ENCODE data around the gene EXOC6B.

Gene EXOC6B

DNA sequence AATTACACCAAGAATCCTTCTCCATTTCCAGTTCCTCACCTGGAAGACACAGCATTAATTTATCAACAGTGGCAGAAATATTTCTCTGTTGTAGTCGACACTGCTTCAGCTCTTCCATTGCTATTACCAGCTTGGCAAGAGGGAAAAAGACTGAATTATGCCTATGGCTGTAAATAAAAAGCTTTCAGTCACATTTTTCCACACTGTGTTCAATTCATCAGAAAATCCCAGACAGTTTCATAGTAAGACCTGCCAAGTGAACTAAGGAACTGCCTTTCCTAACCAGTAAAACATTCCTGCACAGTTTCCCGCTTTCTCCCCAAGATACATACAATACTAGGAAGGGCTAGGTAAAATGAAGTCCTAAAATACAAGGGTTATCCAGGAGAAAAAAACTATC is 94.7 kb downstream of the EXOC6B start:
- DNase-seq = no peak

DNA sequence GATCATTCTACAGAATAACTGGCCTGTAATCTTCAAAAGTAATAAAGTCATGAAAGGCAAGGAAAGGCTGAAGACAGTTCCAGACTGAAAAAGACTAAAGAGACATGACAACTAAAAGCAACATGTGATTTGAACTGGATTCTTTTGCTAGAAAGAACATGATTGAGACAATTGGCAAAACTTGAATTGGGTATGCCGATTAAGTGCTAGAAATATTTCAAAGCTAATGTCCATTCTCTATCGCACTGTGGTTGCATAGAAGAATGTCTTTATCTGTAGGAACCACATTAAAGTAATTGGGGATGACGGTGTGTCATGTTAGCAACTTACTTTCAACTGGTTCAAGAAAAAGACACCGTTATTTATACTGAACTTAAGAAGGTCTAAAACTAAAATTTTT is 98.5 kb downstream of the EXOC6B start:
- no peak for DNase-seq

DNA sequence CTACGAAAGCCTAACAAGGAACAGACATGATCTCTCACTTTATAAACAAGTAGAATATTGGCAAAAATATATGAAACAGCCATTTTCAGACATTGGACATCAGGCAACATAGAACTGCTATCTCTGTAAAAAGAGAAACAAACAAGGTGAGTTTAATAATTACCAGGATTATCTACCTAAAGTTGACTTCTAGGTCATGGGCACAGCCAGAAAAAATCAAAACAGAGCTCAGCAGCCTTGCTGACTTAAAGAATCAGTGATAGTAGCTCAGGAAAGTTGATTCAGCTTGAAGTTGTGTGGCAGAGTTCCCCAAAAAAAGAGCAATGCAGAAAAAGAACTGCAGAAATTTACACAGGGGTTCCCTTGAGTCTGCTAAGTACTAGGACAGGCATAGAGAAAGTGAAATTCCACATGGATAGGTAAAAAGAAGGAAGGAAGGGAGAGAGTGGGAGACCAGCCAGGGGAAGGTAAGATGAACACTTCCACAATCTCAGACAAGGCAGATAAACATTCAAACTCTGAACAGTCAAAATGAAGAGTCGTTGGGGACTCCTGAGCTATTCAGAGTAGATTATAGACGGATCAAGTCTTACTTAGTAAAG is 102.0 kb downstream of the EXOC6B start:
- DNase-seq = no peak

DNA sequence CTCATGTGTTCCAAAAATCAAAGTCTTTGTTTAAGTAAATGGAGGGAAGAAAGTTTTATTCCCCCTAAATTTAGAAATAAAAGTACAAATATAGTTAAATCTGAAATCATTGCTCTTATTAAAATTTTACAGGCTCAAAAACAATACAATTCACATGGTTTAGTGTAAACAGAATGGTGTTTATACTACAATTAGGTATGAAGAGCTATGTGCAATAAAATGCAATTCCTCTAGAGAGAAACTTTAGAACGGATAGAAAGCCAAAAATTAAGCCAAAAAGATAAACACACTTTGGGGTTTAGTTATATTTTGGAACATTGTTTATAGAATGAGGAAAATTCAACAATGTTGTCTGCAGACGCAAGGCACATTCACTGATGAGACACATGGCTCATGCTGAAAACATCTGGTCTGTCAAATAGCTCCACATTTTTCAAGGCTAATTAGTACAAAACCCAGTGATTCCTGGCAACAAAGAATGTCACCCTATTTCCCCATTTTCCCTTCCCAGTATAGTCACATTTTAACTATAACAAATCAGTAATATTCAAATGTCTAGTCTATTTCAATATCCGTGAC is 103.3 kb downstream of the EXOC6B start:
- DNase-seq = no peak

DNA sequence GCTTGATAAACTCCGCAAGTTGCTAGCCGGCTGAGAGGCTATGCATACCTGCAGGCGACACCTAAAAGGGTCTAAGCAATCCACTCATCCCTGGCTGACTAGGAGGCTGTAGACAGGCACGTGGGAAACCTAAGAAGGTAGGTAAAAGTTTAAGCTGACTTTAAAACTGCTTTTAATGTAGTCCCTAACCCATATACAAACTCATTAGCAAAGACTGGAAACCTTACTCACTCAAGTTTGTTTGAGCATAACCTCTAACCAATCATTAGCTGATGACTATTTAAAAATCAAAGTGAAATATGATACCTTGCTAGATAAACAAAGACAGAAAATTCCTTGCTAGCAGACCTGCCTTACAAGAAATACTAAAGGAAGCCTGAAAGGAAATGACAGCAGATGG is 106.4 kb downstream of the EXOC6B start:
- DNase-seq = no peak

DNA sequence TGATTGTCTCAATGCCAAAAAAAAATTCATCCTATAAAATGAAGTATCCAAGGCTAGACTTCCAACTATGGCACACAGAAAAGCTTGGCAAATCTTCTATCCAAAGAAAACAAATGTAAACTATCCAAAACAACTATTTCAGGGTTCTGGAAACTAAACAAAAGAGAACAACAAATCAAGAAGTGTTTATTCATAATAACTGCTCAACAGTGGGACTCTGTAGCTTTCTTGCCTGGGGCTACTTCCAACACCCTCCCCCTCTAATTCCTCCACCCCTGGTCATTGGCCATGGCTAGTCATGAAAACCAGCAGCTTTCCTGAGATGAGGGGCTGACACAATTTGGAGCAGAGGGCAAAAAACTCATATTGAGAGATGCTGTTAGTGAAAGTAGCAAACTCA is 107.0 kb downstream of the EXOC6B start:
- no peak for DNase-seq

DNA sequence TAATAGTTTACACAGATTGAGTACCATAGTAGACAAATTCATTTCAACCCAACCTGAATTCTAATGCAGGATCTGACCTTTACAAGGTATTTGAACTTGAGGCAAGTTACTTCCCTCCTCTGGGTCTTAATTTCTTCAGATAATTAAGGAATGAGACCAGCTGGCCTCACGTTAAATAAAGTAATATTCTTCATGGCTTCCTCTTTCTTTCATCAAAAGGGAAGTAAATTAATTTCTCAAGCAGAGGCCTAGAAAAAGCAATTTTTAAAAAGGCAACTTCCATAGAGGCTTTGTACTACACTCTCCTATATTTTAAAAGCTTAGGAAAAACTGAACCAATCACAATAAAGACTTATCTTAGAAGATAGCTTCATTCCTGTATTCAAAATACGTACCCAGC is 109.2 kb downstream of the EXOC6B start:
- DNase-seq = no peak

DNA sequence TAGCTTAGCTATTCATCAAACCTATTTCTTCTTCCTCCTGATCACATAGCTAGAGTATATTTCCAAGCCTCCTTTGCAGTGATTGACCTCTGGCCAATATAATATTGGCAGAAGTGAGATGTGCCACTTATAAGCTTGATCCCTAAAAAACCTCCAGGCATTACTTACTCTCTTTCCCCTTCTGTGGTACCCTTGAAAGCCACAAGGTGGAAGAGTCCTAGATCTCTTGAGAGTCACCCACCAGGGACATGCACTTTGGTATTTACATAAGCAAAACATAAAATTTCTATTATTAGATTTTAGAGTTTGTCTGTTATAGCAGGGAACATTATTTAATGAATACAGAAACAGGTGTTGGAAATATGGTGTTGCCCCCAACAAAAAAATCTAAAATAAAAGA is 112.0 kb downstream of the EXOC6B start:
- no peak for DNase-seq

DNA sequence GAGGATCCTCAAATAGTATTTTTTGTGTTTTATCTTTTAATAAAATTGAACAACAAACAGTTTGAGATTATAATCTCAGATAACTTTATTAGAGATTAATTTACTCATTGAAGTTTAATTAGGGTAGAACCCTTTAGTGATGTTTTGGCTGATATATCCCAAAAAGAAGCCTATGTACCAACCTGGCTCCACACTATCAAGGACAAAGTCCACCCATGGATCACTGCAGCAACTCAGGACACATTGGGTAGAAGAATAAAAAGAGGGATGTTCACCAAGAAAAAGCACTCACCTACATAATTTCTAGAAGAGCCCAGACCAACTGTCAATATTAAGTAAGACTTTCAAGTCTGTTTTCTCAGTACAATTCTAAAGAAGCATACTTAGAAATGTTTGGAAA is 112.9 kb downstream of the EXOC6B start:
- no peak for DNase-seq

DNA sequence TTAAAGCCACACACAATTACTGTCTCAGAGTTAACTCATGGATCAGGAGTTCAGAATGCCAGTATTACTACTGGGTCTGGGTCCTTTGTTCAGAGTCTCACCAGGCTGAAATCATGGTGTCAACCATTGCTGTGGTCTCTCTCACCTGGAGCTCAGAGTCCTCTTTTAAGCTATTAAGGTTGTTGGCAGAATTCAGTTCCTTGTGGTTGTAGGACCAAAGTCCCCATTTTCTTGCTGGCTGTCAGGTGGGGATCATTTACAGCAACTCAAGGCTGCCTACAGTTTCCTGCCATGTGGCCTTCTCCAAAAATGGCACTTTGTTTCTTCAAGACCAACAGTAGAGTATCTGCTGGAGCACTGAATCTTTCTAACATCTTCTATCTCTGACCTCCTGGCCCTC is 113.5 kb downstream of the EXOC6B start:
- no peak for DNase-seq

DNA sequence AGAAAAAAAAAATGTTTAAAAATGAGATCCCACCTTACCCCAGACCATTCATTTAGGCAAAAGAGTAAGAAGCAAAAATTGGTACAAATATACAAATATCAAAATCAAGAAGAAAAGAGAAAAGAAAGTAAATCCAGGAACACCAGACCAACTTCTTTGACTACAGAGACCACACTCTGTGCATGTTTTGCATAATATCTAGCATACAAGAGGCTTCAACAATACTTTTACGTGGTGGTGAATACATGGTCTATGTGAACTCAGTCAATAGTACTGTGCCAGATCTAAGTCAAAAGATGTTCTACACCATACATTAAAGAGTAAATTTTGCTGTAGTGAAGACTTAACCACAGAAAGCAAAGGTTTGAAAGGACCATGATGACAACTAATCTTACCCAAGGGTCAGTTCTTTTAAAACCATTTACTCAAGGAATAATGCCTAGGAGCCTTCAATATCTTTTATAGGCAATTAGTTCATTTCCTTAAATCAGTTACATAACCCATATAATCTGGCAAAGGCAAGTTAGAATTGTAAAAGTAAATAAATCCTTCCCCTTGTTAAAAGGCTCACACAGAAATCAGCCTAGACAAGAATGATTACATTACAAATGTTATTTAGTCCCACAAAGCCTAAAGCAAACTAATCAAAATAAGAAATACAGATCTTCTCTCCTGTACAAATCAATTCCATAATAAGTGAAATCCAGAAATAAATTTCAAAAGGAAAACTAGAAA is 115.2 kb downstream of the EXOC6B start:
- no peak for DNase-seq

DNA sequence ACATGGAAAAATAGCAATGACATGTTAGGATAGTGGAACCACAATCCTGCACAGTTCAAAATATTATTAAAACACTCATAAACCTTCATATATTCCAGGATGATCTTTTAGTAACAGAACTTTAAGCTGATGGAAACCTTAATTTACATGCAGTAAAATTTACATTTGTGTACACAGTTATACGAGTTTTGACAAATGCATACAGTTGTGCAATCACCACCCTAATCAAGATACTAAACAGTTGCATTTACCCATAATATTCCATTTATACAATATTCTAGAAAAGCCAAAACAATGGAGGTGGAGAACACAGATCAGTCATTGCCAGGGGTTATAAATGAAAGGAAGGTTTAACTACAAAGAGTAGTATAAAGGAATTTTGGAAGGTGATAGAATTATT is 117.6 kb downstream of the EXOC6B start:
- no peak for DNase-seq

DNA sequence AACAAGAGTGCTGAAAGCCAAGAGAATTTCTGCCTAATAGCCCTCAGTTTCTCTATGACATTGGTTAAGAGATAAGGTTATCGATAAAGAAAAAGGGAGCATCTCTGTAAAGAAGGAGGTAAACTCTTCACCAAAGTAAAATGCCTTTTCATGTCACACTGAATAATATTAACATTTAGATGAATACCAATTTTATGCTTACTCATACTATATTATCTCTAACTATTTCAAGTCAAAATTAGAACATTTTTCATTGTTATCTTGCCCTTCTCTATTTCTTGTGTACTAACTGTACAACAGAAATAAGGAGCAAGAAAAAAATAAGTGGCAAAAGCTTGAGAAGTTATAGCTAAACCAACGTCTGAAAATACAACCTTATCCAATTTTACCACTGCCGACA is 127.5 kb downstream of the EXOC6B start:
- no peak for DNase-seq

DNA sequence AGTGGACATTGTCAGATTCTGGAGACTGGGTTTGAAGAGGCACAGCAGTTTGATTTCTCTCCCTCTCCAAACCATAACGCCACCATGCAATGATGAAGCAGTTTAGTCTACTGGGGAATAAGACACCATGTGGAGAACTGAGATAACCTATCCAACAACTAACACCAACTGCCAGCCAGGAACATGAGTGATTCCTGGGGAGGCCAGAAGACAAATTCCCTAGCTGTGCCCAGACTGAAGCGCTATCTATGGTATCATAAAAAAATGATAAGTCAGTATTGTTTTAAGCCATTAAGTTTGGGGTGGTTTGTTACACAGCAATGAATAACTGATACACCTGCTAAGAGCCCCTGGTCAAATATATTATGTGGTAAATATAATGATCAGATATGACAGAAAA is 129.3 kb downstream of the EXOC6B start:
- no peak for DNase-seq

DNA sequence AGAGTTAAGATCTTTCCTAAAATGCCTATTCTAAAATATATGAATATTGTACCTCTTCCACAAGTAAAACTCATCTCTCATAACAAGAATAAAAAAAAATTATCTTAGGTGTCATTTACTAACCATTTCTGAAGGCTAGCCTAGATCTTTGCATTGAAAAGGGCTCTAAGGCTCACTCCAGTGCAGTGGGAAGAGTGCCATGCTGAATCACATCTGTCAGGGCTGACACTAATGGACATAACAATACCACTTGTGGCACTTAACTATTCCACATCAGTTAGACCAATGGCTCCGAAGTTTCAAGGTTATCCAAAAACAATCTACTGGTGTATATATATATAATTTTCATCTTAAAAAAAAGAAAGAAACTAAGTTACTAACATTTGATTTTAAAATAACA is 130.2 kb downstream of the EXOC6B start:
- DNase-seq = no peak

DNA sequence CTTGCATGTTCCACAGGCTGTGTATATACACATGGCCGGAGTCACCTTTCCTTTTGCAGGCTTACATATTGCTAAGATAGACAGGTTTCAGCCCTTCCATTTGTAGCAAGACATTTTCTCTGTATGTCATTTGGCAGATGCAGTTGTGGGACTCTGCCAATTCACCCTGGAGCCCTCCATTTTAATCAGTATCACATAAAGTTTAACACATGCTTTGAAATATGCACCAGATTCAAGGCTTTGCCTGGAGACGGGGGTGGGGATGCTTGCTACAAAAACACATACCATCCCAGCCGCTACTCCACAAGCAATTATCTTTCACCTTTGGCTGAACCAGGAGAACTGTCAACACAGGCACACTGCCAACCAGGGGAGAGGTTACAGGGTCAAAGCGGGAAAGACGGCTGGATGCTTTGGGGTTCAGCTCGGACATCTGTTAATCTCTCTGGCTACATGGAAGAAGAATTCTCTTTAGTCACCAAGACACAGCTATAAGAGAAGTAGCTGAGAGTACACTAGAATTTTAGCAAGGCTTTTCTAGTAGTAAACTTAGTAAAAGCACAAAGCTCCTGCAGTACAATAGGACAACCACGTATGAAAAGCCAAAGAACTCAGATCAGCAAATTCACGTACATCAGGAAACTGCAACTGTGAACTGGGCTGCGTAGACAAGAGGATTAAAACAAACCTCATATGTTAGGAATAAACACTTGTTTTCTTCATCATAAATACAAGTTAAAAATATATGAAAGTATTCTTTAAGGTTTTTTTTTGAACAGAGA is 130.9 kb downstream of the EXOC6B start:
- no peak for DNase-seq

DNA sequence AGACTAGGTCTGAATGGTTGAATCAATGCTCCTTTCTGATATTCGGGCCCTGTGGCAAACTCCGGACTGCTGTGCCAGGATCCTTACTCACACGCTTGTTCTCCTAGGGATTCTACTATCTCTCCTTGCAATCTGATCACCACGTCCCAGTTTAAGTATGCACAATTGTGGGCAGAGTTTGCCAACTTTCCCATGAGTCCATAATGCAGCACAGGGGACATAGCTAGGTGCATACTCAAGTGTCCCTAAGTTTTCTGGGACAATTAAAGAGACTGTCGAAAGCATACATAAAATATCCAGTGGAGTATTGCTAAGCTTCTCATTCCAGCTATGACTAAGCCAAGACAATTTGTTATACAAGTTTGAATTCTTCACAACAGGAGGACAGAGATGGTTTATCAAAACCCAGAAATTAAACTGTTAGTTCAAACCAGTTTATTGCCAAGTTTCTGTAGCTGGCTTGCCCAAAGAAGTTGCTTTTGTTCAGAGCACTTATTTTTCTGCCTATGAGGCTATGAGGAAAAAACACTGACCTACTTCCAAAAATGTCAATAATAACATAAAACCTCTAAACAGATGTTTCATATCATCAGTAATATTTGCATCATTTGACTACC is 136.1 kb downstream of the EXOC6B start:
- DNase-seq = no peak

DNA sequence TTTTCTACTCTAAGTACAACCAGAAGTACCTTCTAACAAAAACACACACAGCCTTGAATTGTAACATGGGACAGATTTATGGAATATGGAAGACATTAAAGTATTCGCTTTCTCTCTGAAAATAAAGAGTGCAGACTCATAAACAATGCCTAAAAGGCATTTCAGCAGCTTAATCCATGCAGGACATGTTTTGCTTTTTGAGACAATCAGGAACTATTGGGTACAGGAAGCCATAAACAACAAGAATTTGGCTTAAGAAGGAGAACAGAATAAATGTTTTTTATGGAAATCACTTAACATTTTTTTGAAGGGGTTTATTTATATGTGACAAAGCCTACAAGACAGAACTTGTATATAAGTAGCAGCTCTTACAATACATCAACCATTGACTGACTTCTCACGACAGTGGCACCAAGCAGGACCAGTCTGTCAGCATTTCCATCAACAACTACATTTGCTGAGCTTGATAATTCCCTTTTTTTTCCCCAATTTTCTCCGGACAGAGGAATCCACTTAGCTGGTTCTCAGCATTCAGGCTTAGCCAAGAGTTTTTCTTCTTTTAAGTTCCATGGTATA is 140.1 kb downstream of the EXOC6B start:
- no peak for DNase-seq

DNA sequence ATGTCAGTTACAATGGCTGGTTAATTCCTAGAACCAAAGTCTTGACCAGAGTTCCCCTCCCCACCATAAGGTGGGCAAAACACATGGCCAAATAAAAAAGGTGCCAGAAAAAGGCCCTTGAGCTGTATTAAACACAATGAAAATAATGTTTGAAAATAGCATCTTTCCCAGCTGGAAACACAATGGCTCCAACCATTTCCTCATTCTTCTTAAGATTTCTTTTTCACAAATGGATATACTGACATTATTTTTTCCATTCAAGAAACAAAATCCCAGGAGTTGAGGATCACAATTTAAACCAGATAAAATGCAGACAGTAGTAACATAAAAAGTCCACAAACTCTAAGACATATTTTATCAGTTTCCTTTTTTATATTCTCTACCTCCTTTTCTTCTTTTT is 143.8 kb downstream of the EXOC6B start:
- DNase-seq = no peak

DNA sequence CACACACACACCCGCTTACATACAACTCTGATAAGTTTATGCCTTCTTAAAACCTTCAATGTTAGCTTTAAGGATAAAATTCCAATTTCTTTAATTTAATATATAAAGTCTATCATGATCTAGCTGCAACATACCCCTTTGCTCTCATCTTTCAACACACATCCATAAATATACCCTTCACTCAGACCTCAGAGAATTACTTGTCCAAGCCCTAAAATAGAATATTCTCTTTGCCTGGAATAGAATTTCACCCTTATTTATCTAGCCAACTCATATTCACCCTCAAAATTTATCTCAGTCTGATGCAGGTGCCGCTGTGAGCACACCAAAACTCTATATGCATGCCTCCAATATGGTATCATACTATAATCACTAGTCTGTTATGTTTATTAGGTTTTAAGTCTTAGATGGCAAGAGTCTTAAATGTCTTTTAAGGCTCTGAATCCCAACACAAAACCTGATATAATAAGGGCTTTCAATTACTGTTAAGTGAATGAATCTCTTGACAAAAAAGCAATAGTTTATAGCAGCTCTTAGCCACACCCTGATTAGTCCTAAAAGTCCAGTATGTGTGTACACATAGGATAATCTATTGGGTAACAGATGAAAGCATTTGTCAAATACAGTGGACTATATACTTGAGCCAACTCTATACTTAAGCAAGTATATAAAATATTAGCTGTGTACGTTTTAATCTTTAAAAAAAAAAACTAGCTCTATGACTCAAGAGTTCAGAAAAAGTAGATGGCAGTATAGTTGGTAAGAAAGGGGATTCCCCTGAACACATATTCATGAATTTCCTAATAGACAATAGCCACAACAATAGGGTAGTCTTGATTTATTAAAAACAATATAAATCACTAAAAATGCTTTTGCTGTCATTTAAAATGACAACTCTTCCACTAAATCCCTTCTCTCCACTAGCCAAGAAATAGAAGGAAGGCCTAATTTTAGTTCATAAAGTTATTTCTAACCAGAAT is 144.5 kb downstream of the EXOC6B start:
- no peak for DNase-seq

DNA sequence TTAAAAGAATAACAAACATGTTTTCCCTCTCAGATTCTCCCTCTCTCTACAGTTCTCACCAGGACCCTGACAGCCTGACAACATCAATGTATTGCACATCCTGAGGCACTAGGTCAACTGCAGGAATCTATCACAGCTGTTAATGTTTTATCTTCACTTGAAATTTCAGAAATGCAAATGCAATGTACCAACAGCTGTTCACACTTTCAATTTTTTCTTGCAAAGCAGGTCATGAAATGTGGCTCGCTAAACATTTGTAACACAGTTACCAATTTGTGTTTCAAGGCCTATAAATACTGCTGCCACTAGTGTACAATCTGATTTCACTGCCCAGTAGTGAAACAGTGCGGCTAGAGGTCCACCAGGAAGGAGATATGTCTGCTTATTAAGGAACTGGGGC is 147.8 kb downstream of the EXOC6B start:
- DNase-seq = no peak

All from NCI-H1048 (cell line).